Measurements from ENCODE around the gene SDF2. TPM values are rescaled to one million over a fixed set of nuclear protein-coding genes. Genes with fewer than 3 reads are reported as not detected.
A peak's percentile ranks its signal among the peaks of the same experiment; 100 is the strongest.

Gene SDF2
- total and polyA plus RNA-seq, 10 of the 15 experiments (the other 5 are each of a cell fraction or from before 2014, with no cell fraction given) = 29.8 to 81.0 (median 41.5) TPM

DNA sequence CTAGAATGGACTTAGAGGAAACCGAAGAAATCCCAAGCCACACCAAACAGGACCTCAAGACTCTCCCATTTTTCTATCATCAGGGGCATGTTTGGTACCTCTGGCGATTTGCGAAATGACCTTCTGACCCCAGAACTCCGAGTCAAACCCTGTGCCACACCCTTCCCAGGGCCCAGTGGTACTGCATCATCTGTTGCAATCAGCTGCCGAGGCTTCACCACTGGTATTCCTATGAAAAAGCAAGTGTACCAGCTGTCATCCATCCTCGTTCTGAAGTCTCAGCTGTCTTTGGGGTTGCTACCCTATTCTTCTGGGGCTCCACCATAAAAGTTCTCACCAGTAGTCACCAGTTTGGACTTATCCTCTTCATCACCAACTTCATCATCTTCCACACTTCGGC is 45.4 kb downstream of the SDF2 start (continued):
- TF ChIP-seq ZBTB11 (CRISPR knock-in tag; IDR thresholded peaks at IDR 0.05) (no peak), MTA2 (IDR thresholded peaks at IDR 0.05; ENCODE audit: low read depth) (no peak)

- ChIA-PET POLR2A (interaction anchor here (0.9 kb wide), 1 partner anchor 66 kb away, joined by 3 read pairs; no protein-coding TSS in a partner anchor), CTCF (interaction anchor here (0.6 to 8.2 kb wide), 5 partner anchors 13 to 178 kb away, joined by 3 to 88 read pairs (median 3); partner anchors contain the start of gene ALDOC), RAD21 (ENCODE audit: unreplicated experiment) (no interaction called here), SMC1A (ENCODE audit: uncharacterized antibody, unreplicated experiment) (interaction anchor here (1.3 kb wide), 1 partner anchor 120 kb away, joined by 3 read pairs; no protein-coding TSS in a partner anchor)
- no TSS peak for BruUV-seq (replicated peaks)
- no peak for TF ChIP-seq IKZF2 (IDR thresholded peaks at IDR 0.05)
- no peak for TF ChIP-seq ZBTB33 (IDR thresholded peaks at IDR 0.05)
- TF ChIP-seq SPI1 (IDR thresholded peaks at IDR 0.05; ENCODE audit: borderline replicate concordance, insufficient read depth, low read depth, low read length) = peak; percentile 69
- no peak for TF ChIP-seq KAT2A (conservative IDR thresholded peaks at IDR 0.05; ENCODE audit: control insufficient read depth, low read depth, low read length)
- no peak for TF ChIP-seq CHD2 (IDR thresholded peaks at IDR 0.05; ENCODE audit: borderline replicate concordance, low read depth, low read length)
- TF ChIP-seq, protein P1, sequence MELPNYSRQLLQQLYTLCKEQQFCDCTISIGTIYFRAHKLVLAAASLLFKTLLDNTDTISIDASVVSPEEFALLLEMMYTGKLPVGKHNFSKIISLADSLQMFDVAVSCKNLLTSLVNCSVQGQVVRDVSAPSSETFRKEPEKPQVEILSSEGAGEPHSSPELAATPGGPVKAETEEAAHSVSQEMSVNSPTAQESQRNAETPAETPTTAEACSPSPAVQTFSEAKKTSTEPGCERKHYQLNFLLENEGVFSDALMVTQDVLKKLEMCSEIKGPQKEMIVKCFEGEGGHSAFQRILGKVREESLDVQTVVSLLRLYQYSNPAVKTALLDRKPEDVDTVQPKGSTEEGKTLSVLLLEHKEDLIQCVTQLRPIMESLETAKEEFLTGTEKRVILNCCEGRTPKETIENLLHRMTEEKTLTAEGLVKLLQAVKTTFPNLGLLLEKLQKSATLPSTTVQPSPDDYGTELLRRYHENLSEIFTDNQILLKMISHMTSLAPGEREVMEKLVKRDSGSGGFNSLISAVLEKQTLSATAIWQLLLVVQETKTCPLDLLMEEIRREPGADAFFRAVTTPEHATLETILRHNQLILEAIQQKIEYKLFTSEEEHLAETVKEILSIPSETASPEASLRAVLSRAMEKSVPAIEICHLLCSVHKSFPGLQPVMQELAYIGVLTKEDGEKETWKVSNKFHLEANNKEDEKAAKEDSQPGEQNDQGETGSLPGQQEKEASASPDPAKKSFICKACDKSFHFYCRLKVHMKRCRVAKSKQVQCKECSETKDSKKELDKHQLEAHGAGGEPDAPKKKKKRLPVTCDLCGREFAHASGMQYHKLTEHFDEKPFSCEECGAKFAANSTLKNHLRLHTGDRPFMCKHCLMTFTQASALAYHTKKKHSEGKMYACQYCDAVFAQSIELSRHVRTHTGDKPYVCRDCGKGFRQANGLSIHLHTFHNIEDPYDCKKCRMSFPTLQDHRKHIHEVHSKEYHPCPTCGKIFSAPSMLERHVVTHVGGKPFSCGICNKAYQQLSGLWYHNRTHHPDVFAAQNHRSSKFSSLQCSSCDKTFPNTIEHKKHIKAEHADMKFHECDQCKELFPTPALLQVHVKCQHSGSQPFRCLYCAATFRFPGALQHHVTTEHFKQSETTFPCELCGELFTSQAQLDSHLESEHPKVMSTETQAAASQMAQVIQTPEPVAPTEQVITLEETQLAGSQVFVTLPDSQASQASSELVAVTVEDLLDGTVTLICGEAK (IDR thresholded peaks at IDR 0.05; ENCODE audit: borderline replicate concordance) = peak; percentile 49; the same call in 1 of the 2 replicates
- 82% methylated on average over 4 of the region's 4 CpGs for WGBS (ENCODE audit: insufficient coverage, insufficient replicate concordance, low lambda C conversion rate, missing lambda C conversion rate)
- Histone ChIP-seq H4K20me1 (ENCODE audit: control insufficient read depth, insufficient read depth) (no peaks in the 10 kb centered on the region), H3K36me3 (ENCODE audit: control insufficient read depth in 2 of 2, insufficient read depth in 2 of 2, low read length in 1 of 2) (peaks cover 42 to 61% of the 10 kb centered on the region in 2 experiments), H3K79me2 (ENCODE audit: control insufficient read depth, insufficient read depth, low read length) (no peaks in the 10 kb centered on the region), H3K27ac (ENCODE audit: control insufficient read depth, insufficient read depth) (no peak overlapping the region), H3K4me1 (ENCODE audit: control insufficient read depth, insufficient read depth, low read length) (no peaks in the 10 kb centered on the region; the same call in none of the 2 replicates), H3K27me3 (replicated peaks in 1 of 2; ENCODE audit: control insufficient read depth in 2 of 2, insufficient read depth in 2 of 2, low read length in 1 of 2) (no peaks in the 10 kb centered on the region), H3K9ac (ENCODE audit: control insufficient read depth, insufficient read depth, low read length) (no peak overlapping the region), H2AFZ (ENCODE audit: control insufficient read depth, low read depth, low read length) (no peak overlapping the region), H3K9me3 (replicated peaks; ENCODE audit: control insufficient read depth, insufficient read depth, low read length) (no peaks in the 10 kb centered on the region), H3K4me3 (no peak overlapping the region), H3K4me2 (ENCODE audit: control insufficient read depth, insufficient read depth) (no peak overlapping the region)
- FAIRE-seq = no peak
- intact Hi-C loops (cut with micrococcal nuclease; ENCODE audit: unreplicated experiment) (loop anchor here (5.0 kb wide), 1 partner anchor 123 kb away; no protein-coding TSS in a partner anchor), in situ Hi-C loops (cut with MboI) (no loop called here)
- peak; percentile 48 for ATAC-seq
- no peak for DNase-seq (ENCODE audit: low read depth, low spot score)
These were observed 46.3 kb downstream of the SDF2 start for GRCh38 chr17:28615260-28615940.

Data from GM12878 (cell line).